CD14-positive monocyte (primary cell): ENCODE results near the gene C6orf47. TPM values are rescaled to one million over a fixed set of nuclear protein-coding genes. Genes with fewer than 3 reads are reported as not detected.

Source experiments
- DNase-seq, 3 donors: peaks; one replicate each; pipeline ENCODE4 v3.0.0-alpha.2; 2011 to 2022
- H2AFZ ChIP-seq: 2 replicates; pipeline ENCODE4 v1.6.0; 2012; ENCODE audit warnings: mild to moderate bottlenecking, low read depth, low read length, inconsistent platforms; ENCODE audit not compliant: insufficient read depth, poor library complexity, severe bottlenecking
- H3K27ac ChIP-seq, 2 donors: 1 replicate in 1 of 2; 2 replicates in 1 of 2; pipeline ENCODE4 v1.5.1; 2012 to 2013; ENCODE audit warnings: low read length in 2 of 2, control low read depth in 1 of 2, inconsistent platforms in 1 of 2, low read depth in 1 of 2, mild to moderate bottlenecking in 1 of 2
- H3K27me3 ChIP-seq, 2 donors: one replicate each; pipeline versions ENCODE4 v1.6.0 to v1.6.1; 2011 to 2013; ENCODE audit warnings: low read length in 2 of 2; ENCODE audit not compliant: control insufficient read depth in 2 of 2, insufficient read depth in 2 of 2
- H3K36me3 ChIP-seq, 2 donors: replicated peaks in 1 of 2; 1 replicate in 1 of 2; 2 replicates in 1 of 2; pipeline versions ENCODE4 v1.5.1 to v1.6.1; 2012 to 2013; ENCODE audit warnings: low read length in 2 of 2, control low read depth in 1 of 2, inconsistent platforms in 1 of 2, mild to moderate bottlenecking in 1 of 2; ENCODE audit not compliant: insufficient read depth in 2 of 2, control insufficient read depth in 1 of 2
- H3K4me1 ChIP-seq, 2 donors: 1 replicate in 1 of 2; 2 replicates in 1 of 2; pipeline versions ENCODE4 v1.5.1 to v1.6.1; 2012 to 2013; ENCODE audit warnings: low read length in 2 of 2, control low read depth in 1 of 2, inconsistent platforms in 1 of 2, mild to moderate bottlenecking in 1 of 2, moderate library complexity in 1 of 2; ENCODE audit not compliant: insufficient read depth in 2 of 2, control insufficient read depth in 1 of 2
- H3K4me2 ChIP-seq: replicated peaks from 2 replicates; pipeline ENCODE3; 2012; ENCODE audit warnings: low read length, moderate library complexity, mild to moderate bottlenecking; ENCODE audit not compliant: poor library complexity, severe bottlenecking; ENCODE audit errors: extremely low read depth
- H3K4me3 ChIP-seq, 3 experiments: fragments of 200-600 bp in 1 of 3; sonication (generic) in 1 of 3; replicated peaks in 1 of 3; 1 replicate in 2 of 3; 2 replicates in 1 of 3; pipeline ENCODE4 v1.5.1; 2011 to 2013; ENCODE audit warnings: low read length in 3 of 3, mild to moderate bottlenecking in 3 of 3, control low read depth in 2 of 3, low read depth in 2 of 3, inconsistent platforms in 1 of 3, moderate library complexity in 1 of 3
- H3K79me2 ChIP-seq: 2 replicates; pipeline ENCODE4 v1.6.0; 2012; ENCODE audit warnings: mild to moderate bottlenecking, control low read depth, inconsistent platforms, low read length, moderate library complexity; ENCODE audit not compliant: insufficient read depth
- H3K9ac ChIP-seq: 2 replicates; pipeline ENCODE4 v1.6.0; 2017; ENCODE audit warnings: low read length, mild to moderate bottlenecking; ENCODE audit not compliant: insufficient read depth, poor library complexity, severe bottlenecking
- H3K9me3 ChIP-seq, 2 donors: replicated peaks in 1 of 2; 1 replicate in 1 of 2; 2 replicates in 1 of 2; pipeline versions ENCODE4 v1.5.1 to v1.6.1; 2012 to 2013; ENCODE audit warnings: low read length in 2 of 2, control low read depth in 1 of 2; ENCODE audit not compliant: control insufficient read depth in 1 of 2, insufficient read depth in 1 of 2
- H4K20me1 ChIP-seq: 2 replicates; pipeline ENCODE4 v1.6.0; 2012; ENCODE audit warnings: mild to moderate bottlenecking, low read length, control low read depth, moderate library complexity; ENCODE audit not compliant: insufficient read depth
- H3K27ac Mint-ChIP-seq, 7 donors: one replicate each; pipeline ENCODE4 v1.8.0; 2020; ENCODE audit warnings: mild to moderate bottlenecking in 7 of 7, mixed read lengths in 7 of 7, moderate library complexity in 6 of 7, inconsistent platforms in 2 of 7
- H3K27me3 Mint-ChIP-seq, 3 donors: one replicate each; pipeline ENCODE4 v1.8.0; 2021 to 2022; ENCODE audit warnings: low read depth in 3 of 3, mild to moderate bottlenecking in 3 of 3, mixed read lengths in 3 of 3, moderate library complexity in 3 of 3, inconsistent platforms in 1 of 3
- H3K36me3 Mint-ChIP-seq, 2 donors: one replicate each; pipeline ENCODE4 v1.8.0; 2020; ENCODE audit warnings: mixed read lengths in 2 of 2, inconsistent platforms in 1 of 2, mild to moderate bottlenecking in 1 of 2
- H3K4me1 Mint-ChIP-seq: one replicate; pipeline ENCODE4 v1.8.0; 2020; ENCODE audit warnings: mild to moderate bottlenecking, mixed read lengths
- H3K4me3 Mint-ChIP-seq, 2 donors: one replicate each; pipeline ENCODE4 v1.8.0; 2020; ENCODE audit warnings: mild to moderate bottlenecking in 2 of 2, mixed read lengths in 2 of 2, moderate library complexity in 1 of 2
- H3K9me3 Mint-ChIP-seq, 7 donors: one replicate each; pipeline ENCODE4 v1.8.0; 2020 to 2022; ENCODE audit warnings: mixed read lengths in 7 of 7, mild to moderate bottlenecking in 6 of 7, moderate library complexity in 6 of 7, inconsistent platforms in 2 of 7
- CTCF ChIP-seq: fragments of 200-600 bp; IDR thresholded peaks from one replicate; pipeline ENCODE4 v1.8.0; 2022; ENCODE audit warnings: antibody characterized with exemption, mild to moderate bottlenecking
- WGBS: methylation state at CpG from one replicate; pipeline ENCODE4 v1.1.5; 2013; ENCODE audit warnings: missing lambda C conversion rate; ENCODE audit not compliant: insufficient coverage; 5-methylcytosine and 5-hydroxymethylcytosine counted together
- intact Hi-C, 2 donors: fragments of 100-400 bp; cut with micrococcal nuclease; formaldehyde crosslinking; loops; one replicate each; pipeline versions ENCODE4 v1.15.0 to v1.15.1; 2023
- polyA plus RNA-seq, 3 donors: library from polyadenylated mRNA; depleted of rRNA in 1 of 3; unstranded in 2 of 3; stranded (reverse) in 1 of 3; fragments of 300-500 nt in 2 of 3; fragments of >200 nt in 1 of 3; fragmentation: Illumina TruSeq in 2 of 3; gene quantifications; 1 replicate in 2 of 3; 2 replicates in 1 of 3; pipeline ENCODE4 v1.2.3, GENCODE V29; 2012 to 2021

C6orf47 gene
- polyA plus RNA-seq, 3 donors = 8.0 to 23.4 (median 18.1) TPM

- Histone ChIP-seq H2AFZ (no peak overlapping the region), H3K9me3 (no peaks in the 10 kb centered on the region), H3K4me3 (no peak overlapping the region), H3K79me2 (no peaks in the 10 kb centered on the region), H3K36me3 (peaks cover 5 to 12% of the 10 kb centered on the region in 2 donors), H3K27me3 (no peaks in the 10 kb centered on the region), H3K4me1 (peaks cover 20 to 23% of the 10 kb centered on the region in 2 donors), H3K4me2 (no peak overlapping the region), H3K27ac (no peak overlapping the region), H3K9ac (no peak overlapping the region), H4K20me1 (no peaks in the 10 kb centered on the region)
- WGBS = 86% methylated on average over 7 of the region's 8 CpGs
- peaks cover 0 to 2% (median 0%) of the 10 kb centered on the region in 7 donors for H3K9me3 Mint-ChIP-seq
- DNase-seq = no peak
- intact Hi-C loops = loop anchor here (5.0 to 10.0 kb wide), 2 partner anchors 89 to 277 kb away; partner anchors contain the start of genes NELFE (in 1 of the 2) and SKIC2 (in 1 of the 2)
- peaks cover 30% of the 10 kb centered on the region for H3K4me1 Mint-ChIP-seq
- peaks cover 5 to 8% (median 6%) of the 10 kb centered on the region in 3 donors for H3K27me3 Mint-ChIP-seq
- peaks cover 13 to 18% of the 10 kb centered on the region in 2 donors for H3K36me3 Mint-ChIP-seq
- H3K4me3 Mint-ChIP-seq = no peak overlapping the region
- no peak for TF ChIP-seq CTCF
- H3K27ac Mint-ChIP-seq = peak overlapping the region in 1 of 7 donors; percentile 5
Observed at GRCh38 chr6:31677955-31678354, 17.4 kb upstream of the C6orf47 start.

- Histone ChIP-seq H3K27me3 (no peaks in the 10 kb centered on the region), H2AFZ (no peak overlapping the region), H3K79me2 (no peaks in the 10 kb centered on the region), H3K4me1 (peaks cover 16 to 18% of the 10 kb centered on the region in 2 donors), H3K9ac (no peak overlapping the region), H3K9me3 (no peaks in the 10 kb centered on the region), H3K36me3 (peaks cover 14 to 22% of the 10 kb centered on the region in 2 donors), H3K4me3 (no peak overlapping the region), H3K27ac (no peak overlapping the region), H3K4me2 (no peak overlapping the region), H4K20me1 (no peaks in the 10 kb centered on the region)
- Mint-ChIP-seq H3K27me3 (peaks cover 3 to 6% (median 5%) of the 10 kb centered on the region in 3 donors), H3K4me3 (no peak overlapping the region), H3K27ac (no peak overlapping the region), H3K36me3 (peaks cover 23 to 27% of the 10 kb centered on the region in 2 donors), H3K9me3 (peaks cover 0 to 4% (median 0%) of the 10 kb centered on the region in 7 donors), H3K4me1 (peaks cover 26% of the 10 kb centered on the region)
- WGBS = 85% methylated on average over 4 of the region's 6 CpGs
- no peak for TF ChIP-seq CTCF
- intact Hi-C loops = loop anchor here (5.0 to 10.0 kb wide), 2 partner anchors 90 to 278 kb away; partner anchors contain the start of genes NELFE (in 1 of the 2) and SKIC2 (in 1 of the 2)
- DNase-seq = no peak
Observed at GRCh38 chr6:31676904-31677303, 16.3 kb upstream of the C6orf47 start.
